Forelimb muscle (tissue), 1 donor: ENCODE results near the gene RAP1GAP. TPM values are rescaled to one million over a fixed set of nuclear protein-coding genes. Genes with fewer than 3 reads are reported as not detected.

ENCODE experiments used
- DNase-seq: peaks from one replicate; pipeline ENCODE4 v3.0.0-alpha.2; 2013; ENCODE audit warnings: low read depth
- polyA plus RNA-seq: library from polyadenylated mRNA; unstranded; fragments of 120-200 nt; gene quantifications from one replicate; pipeline ENCODE4 v1.2.1, GENCODE V29; 2013; ENCODE audit not compliant: insufficient read length

The RAP1GAP gene
- polyA plus RNA-seq, 1 donor, result 1.7 TPM

GRCh38 chr1:21610027-21610426 is 59.1 kb downstream of the RAP1GAP start:
- no peak for DNase-seq

GRCh38 chr1:21608798-21609197 is 60.4 kb downstream of the RAP1GAP start:
- no peak for DNase-seq

DNA sequence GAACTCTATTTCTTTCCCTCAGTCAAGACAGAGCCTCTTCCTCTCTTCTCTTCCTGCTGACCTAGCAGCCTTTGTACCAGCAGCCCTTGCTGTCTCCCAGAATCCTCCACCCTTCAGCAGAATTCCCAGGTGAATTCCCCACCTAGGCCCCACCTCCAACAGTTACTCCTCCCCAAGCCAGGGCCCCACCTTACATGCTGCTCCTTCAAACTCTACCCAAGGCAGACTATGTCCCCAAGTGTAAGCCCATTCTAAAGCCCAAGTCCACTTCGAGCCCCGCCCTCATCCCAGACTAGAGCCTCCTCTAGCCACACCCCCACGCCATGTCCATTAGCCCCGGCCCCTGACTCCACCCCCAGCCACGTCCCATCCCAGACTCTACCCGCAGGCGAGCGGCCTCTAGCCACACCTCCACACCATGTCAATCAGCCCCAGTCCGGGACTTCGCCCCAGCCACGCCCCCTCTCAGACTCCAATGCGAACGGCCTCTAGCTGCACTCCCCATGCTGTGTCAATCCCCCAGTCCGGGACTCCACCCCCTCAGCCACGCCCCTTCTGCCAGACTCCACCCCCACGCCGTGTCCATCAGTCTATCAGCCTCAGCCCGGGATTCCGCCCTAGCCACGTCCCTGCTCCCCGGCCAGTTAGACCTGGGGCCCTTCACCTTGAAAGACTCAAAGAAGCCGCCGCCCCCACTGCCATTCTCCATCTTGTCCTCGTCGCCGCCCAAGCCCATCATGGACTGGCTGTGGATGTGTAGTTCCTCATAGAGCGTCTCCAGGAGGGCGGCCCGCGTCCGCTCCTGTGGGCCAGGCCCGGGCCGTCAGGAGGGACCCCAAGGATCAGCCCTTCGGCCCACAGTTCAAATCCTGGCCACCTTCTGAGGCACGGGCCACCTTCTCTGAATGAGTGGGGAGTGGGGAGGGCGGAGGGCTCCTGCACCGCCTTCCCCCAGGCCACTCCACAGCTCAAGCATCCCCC is 61.3 kb downstream of the RAP1GAP start:
- no peak for DNase-seq

GRCh38 chr1:21605964-21606705 is 63.0 kb downstream of the RAP1GAP start:
- no peak for DNase-seq

- no peak for DNase-seq
Observed at GRCh38 chr1:21605012-21605715, 64.0 kb downstream of the RAP1GAP start.

GRCh38 chr1:21604208-21604957 is 64.8 kb downstream of the RAP1GAP start:
- no peak for DNase-seq

DNA sequence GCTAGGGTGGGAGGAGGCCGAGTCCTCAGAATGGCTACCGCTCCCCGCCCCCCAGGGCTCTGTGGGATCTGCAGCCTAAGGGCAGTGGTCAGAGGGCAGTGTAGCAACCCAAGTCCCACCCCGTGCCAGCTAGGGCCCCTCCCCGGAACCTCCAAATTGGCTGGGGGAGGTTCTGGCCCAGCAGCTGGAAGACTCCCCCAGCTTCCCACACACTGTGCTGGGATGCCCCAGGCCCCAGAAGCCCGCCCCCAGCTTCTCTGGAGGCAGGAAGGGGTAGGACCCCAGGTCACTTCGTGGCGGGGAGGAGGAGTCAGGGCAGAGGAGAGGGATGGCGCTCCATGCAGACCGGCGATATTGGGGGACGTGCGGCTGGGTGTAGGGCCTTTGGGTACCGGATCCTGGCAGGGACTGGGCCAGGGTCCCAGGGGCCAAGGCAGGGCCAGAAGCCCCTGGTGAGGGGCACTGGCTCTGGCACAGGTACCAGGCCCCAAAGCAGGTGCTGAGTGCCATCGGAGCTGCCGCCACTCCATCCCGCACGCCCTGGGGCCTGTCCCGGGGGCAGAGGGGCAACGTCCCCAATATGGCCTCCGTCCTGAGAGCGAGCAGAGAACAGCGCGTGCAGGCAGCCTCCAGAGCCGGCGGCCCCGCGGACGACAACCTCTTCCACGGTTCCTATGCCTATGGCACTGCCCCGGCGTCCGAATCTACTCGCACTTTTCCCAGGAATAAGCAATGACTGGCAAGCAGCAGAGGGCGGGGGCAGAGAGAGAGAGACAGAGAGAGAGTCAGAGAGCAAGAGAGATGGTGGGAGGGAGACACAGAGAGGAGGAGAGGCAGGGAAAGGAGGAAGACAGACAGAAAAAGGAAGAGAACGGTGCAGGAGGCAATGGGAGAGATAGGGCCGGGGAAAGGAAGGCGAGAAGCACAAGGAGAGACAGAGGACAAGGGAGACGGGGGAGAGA is 65.7 kb downstream of the RAP1GAP start:
- DNase-seq, result no peak

DNA sequence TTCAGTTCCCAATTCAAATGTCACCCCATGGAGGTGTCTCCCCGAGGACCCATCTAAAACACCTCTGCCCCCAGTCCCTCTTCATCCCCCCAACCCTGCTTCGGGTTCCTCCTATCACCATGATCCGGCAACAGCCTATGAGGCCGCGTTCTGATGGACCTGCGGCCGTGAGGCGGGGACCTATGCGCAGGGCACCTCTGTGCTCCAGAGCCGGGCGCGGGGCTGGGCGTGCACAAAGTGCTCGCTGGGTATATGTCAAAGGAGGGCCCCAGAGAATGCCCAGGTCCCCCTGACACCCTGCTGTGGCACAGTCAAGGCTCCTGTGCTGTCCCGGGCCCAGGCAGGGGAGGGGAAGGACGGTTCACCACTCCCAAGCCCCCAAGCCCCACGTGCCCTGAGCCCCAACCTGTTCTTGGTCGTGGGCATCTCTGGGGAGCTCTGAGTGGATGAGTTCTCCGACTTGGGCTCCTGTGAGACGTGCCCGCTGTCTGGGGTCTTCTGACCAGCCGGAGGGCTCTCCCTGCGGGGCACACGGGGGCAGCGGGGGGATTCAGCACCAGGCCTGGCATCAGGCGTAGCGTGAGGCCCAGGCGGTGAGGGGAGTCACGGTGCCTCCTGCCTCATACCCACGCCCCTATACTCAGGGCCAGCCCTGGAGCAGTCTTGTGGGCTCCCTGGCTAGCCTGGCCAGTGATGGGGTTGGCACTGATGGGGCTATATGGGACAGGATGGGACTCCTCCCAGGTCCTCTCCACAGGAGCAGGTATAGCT is 67.7 kb downstream of the RAP1GAP start:
- DNase-seq, result no peak

DNA sequence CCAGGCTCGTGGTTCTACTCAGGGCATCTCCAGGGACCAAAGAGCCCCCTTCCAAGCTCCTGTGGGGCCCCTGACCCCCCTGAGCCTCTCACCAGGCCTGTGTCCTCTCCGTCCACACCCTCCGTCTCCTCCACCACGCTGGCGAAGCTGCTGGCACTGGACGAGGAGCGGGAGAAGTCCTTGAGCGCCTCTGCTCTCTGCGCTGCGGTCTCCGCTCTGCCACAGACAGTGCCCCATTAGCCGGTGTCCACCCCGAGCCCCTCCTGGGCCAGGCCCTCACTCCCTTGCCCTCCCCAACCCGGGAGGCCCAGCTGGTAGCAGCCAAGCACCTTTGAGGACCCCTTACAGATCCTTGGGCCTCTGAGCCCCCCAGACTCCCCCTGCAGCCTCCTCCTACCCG is 69.8 kb downstream of the RAP1GAP start:
- no peak for DNase-seq

DNA sequence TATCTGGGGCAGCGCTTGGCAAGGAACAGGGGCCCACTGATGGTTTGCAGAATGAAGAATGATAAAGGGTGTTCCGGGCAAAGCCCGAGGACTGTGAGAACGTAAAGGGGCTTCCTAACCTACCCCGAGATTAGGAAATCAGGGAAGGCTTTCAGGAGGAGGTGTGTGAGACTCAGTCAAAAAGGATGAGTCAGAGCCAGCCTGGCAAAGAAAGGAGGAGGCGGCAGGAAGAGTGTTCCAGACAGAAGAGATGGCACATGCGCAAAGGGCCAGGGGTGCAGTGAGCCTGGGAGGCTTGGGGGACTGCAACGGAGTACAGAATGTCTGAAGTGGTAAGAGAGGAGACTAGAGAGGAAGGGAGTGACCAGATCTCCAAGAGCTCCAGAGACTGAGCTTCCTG is 70.3 kb downstream of the RAP1GAP start:
- no peak for DNase-seq

- no peak for DNase-seq
Observed at GRCh38 chr1:21598417-21598816, 70.7 kb downstream of the RAP1GAP start.

- DNase-seq, result no peak
Observed at GRCh38 chr1:21597753-21598152, 71.4 kb downstream of the RAP1GAP start.

- no peak for DNase-seq
Observed at GRCh38 chr1:21596628-21597027, 72.5 kb downstream of the RAP1GAP start.

GRCh38 chr1:21596174-21596573 is 73.0 kb downstream of the RAP1GAP start:
- DNase-seq, result no peak

GRCh38 chr1:21594935-21595897 is 73.9 kb downstream of the RAP1GAP start:
- no peak for DNase-seq

GRCh38 chr1:21594501-21594900 is 74.7 kb downstream of the RAP1GAP start:
- no peak for DNase-seq

- DNase-seq, result no peak
Observed at GRCh38 chr1:21593231-21593630, 75.9 kb downstream of the RAP1GAP start.
